OCI-LY7 (cell line): ENCODE data around the gene NUFIP1.

Experiments
- CTCF ChIP-seq: fragments of 200-600 bp; sonication (generic); conservative IDR thresholded peaks from 2 replicates; pipeline ENCODE4 v1.5.1; 2014; ENCODE audit warnings: mild to moderate bottlenecking, antibody characterized with exemption, low read length, moderate library complexity, mixed read lengths
- EZH2phosphoT487 ChIP-seq: fragments of 200-600 bp; sonication (generic); IDR thresholded peaks from 2 replicates; pipeline ENCODE4 v1.6.1; 2018; ENCODE audit warnings: low read depth, borderline replicate concordance, mild to moderate bottlenecking, mixed run types, antibody characterized with exemption, low read length, moderate library complexity, mixed read lengths

- TF ChIP-seq CTCF = no peak
- no peak for TF ChIP-seq EZH2phosphoT487
Observed at GRCh38 chr13:45007823-45008222, 18.6 kb upstream of the NUFIP1 start.
